HG02678 (cell line): ENCODE measurements around the gene KLHL29.

Experiments used
- ATAC-seq: cut with Tn5 transposase; IDR thresholded peaks from one replicate; pipeline ENCODE4 v1.9.1; 2021; ENCODE audit warnings: mild to moderate bottlenecking, moderate library complexity; ENCODE audit not compliant: unreplicated experiment

Gene KLHL29

GRCh38 chr2:23563673-23564614 is 179.0 kb downstream of the KLHL29 start:
- ATAC-seq: no peak

- ATAC-seq: no peak
Measured at GRCh38 chr2:23564615-23564960, 179.6 kb downstream of the KLHL29 start.

- ATAC-seq: no peak
Measured at GRCh38 chr2:23565374-23565773, 180.4 kb downstream of the KLHL29 start.

- ATAC-seq: no peak
Measured at GRCh38 chr2:23565814-23566213, 180.8 kb downstream of the KLHL29 start.

GRCh38 chr2:23566241-23567142 is 181.5 kb downstream of the KLHL29 start:
- ATAC-seq: no peak

- no peak for ATAC-seq
Measured at GRCh38 chr2:23567161-23567756, 182.3 kb downstream of the KLHL29 start.

- ATAC-seq: no peak
Measured at GRCh38 chr2:23568211-23568610, 183.2 kb downstream of the KLHL29 start.

- no peak for ATAC-seq
Measured at GRCh38 chr2:23568626-23569190, 183.7 kb downstream of the KLHL29 start.

GRCh38 chr2:23569761-23570365 is 184.9 kb downstream of the KLHL29 start:
- ATAC-seq: no peak

GRCh38 chr2:23571085-23571484 is 186.1 kb downstream of the KLHL29 start:
- no peak for ATAC-seq

GRCh38 chr2:23571527-23572282 is 186.7 kb downstream of the KLHL29 start:
- no peak for ATAC-seq

GRCh38 chr2:23574919-23575654 is 190.1 kb downstream of the KLHL29 start:
- ATAC-seq: no peak

- ATAC-seq: no peak
Measured at GRCh38 chr2:23578964-23579671, 194.1 kb downstream of the KLHL29 start.

- ATAC-seq: no peak
Measured at GRCh38 chr2:23579674-23580073, 194.7 kb downstream of the KLHL29 start.

GRCh38 chr2:23583467-23583866 is 198.5 kb downstream of the KLHL29 start:
- no peak for ATAC-seq

- no peak for ATAC-seq
Measured at GRCh38 chr2:23584054-23584745, 199.2 kb downstream of the KLHL29 start.

- no peak for ATAC-seq
Measured at GRCh38 chr2:23585273-23586170, 200.5 kb downstream of the KLHL29 start.
